IMR-90 (cell line): ENCODE measurements around the gene CDK14. TPM values are rescaled to one million over a fixed set of nuclear protein-coding genes. Genes with fewer than 3 reads are reported as not detected.

ENCODE experiments used
- ATAC-seq: fragments of 200-7000 bp; cut with Tn5 transposase; 2 replicates; pipeline ENCODE4 v1.9.1; 2020; ENCODE audit warnings: low read depth, mild to moderate bottlenecking, moderate library complexity
- BruUV-seq: library from RNA; stranded (reverse); fragments of 400-500 nt; replicated peaks from 2 replicates; lab custom pipeline; 2021; lab: Mats Ljungman, UMichigan
- CTCF ChIA-PET: fragments of 300-600 bp; formaldehyde crosslinking; extraction: SDS; loops from one replicate; lab custom pipeline; 2021; ENCODE audit warnings: antibody characterized with exemption; lab: Yijun Ruan, JAX
- POLR2A ChIA-PET: fragments of 300-600 bp; sonication (Branson Sonifier 250); formaldehyde crosslinking; loops from one replicate; lab custom pipeline; 2022; ENCODE audit warnings: antibody characterized with exemption; ENCODE audit not compliant: unreplicated experiment; lab: Charles Lee
- DNase-seq: peaks from one replicate; pipeline ENCODE4 v3.0.0; 2013
- H2AFZ ChIP-seq: replicated peaks from 2 replicates; pipeline ENCODE3; 2013; ENCODE audit warnings: low read length, mild to moderate bottlenecking; ENCODE audit not compliant: poor library complexity
- H2AK5ac ChIP-seq: 2 replicates; pipeline ENCODE4 v1.6.1; 2013; ENCODE audit warnings: low read depth, low read length, inconsistent platforms
- H2AK9ac ChIP-seq: replicated peaks from 2 replicates; pipeline ENCODE3; 2013; ENCODE audit warnings: mild to moderate bottlenecking, low read depth, low read length, moderate library complexity; ENCODE audit not compliant: poor library complexity
- H2BK120ac ChIP-seq: 2 replicates; pipeline ENCODE4 v1.6.1; 2013; ENCODE audit warnings: low read depth, low read length, inconsistent platforms
- H2BK15ac ChIP-seq: 3 replicates; pipeline ENCODE4 v1.6.1; 2013; ENCODE audit warnings: low read depth, low read length, inconsistent platforms
- H2BK20ac ChIP-seq: 2 replicates; pipeline ENCODE4 v1.6.1; 2013; ENCODE audit warnings: low read depth, mild to moderate bottlenecking, inconsistent platforms, low read length, moderate library complexity
- H2BK5ac ChIP-seq: 2 replicates; pipeline ENCODE4 v1.6.1; 2013; ENCODE audit warnings: mild to moderate bottlenecking, low read depth, low read length, inconsistent platforms; ENCODE audit not compliant: poor library complexity, severe bottlenecking
- H3K14ac ChIP-seq: replicated peaks from 2 replicates; pipeline ENCODE4 v1.6.1; 2013; ENCODE audit warnings: low read depth, low read length, inconsistent platforms
- H3K18ac ChIP-seq: 2 replicates; pipeline ENCODE4 v1.6.1; 2013; ENCODE audit warnings: low read depth, low read length, control low read depth
- H3K23ac ChIP-seq: 2 replicates; pipeline ENCODE4 v1.6.1; 2013; ENCODE audit warnings: low read depth, low read length, inconsistent platforms
- H3K27ac ChIP-seq: 2 replicates; pipeline ENCODE4 v1.5.1; 2013; ENCODE audit warnings: mild to moderate bottlenecking, control low read depth, low read length; ENCODE audit not compliant: insufficient read depth
- H3K27me3 ChIP-seq: 2 replicates; pipeline ENCODE4 v1.6.1; 2013; ENCODE audit warnings: low read length; ENCODE audit not compliant: control insufficient read depth, insufficient read depth
- H3K36me3 ChIP-seq: 2 replicates; pipeline ENCODE4 v1.6.1; 2013; ENCODE audit warnings: low read length, mixed read lengths; ENCODE audit not compliant: control insufficient read depth, insufficient read depth
- H3K4ac ChIP-seq: 2 replicates; pipeline ENCODE4 v1.6.1; 2013; ENCODE audit warnings: low read depth, low read length, inconsistent platforms
- H3K4me1 ChIP-seq: 2 replicates; pipeline ENCODE4 v1.6.1; 2013; ENCODE audit warnings: low read length, mixed read lengths; ENCODE audit not compliant: control insufficient read depth, insufficient read depth
- H3K4me2 ChIP-seq: 2 replicates; pipeline ENCODE4 v1.6.1; 2013; ENCODE audit warnings: low read depth, mild to moderate bottlenecking, control low read depth, low read length, moderate library complexity
- H3K4me3 ChIP-seq: 2 replicates; pipeline ENCODE4 v1.5.1; 2013; ENCODE audit warnings: low read depth, mild to moderate bottlenecking, control low read depth, low read length, moderate library complexity; ENCODE audit not compliant: insufficient read depth
- H3K56ac ChIP-seq: 2 replicates; pipeline ENCODE4 v1.6.1; 2013; ENCODE audit warnings: low read length, inconsistent platforms; ENCODE audit not compliant: insufficient read depth; ENCODE audit errors: extremely low read depth
- H3K79me1 ChIP-seq, 2 experiments: 2 replicates each; pipeline ENCODE4 v1.6.1; 2013; ENCODE audit warnings: low read length in 2 of 2, inconsistent platforms in 1 of 2, low read depth in 1 of 2
- H3K9ac ChIP-seq: 2 replicates; pipeline ENCODE4 v1.6.1; 2013; ENCODE audit warnings: low read depth, low read length, control low read depth
- H3K9me1 ChIP-seq: 2 replicates; pipeline ENCODE4 v1.6.1; 2013; ENCODE audit warnings: low read length, inconsistent platforms; ENCODE audit not compliant: insufficient read depth
- H3K9me3 ChIP-seq: 2 replicates; pipeline ENCODE4 v1.6.1; 2013; ENCODE audit warnings: low read length; ENCODE audit not compliant: control insufficient read depth, insufficient read depth
- H4K20me1 ChIP-seq: 2 replicates; pipeline ENCODE4 v1.6.1; 2013; ENCODE audit warnings: low read length, inconsistent platforms; ENCODE audit not compliant: insufficient read depth
- H4K5ac ChIP-seq: 2 replicates; pipeline ENCODE4 v1.6.1; 2013; ENCODE audit warnings: mild to moderate bottlenecking, low read depth, low read length, control low read depth
- H4K8ac ChIP-seq, 2 experiments: 2 replicates each; pipeline ENCODE4 v1.6.1; 2013; ENCODE audit warnings: low read depth in 2 of 2, low read length in 2 of 2, control low read depth in 1 of 2, inconsistent platforms in 1 of 2
- H4K91ac ChIP-seq: 2 replicates; pipeline ENCODE4 v1.6.1; 2013; ENCODE audit warnings: low read depth, low read length, inconsistent platforms; ENCODE audit not compliant: insufficient read depth
- BHLHE40 ChIP-seq: fragments of 150-350 bp; IDR thresholded peaks from 2 replicates; pipeline ENCODE4 v1.6.1; 2016; ENCODE audit warnings: mild to moderate bottlenecking, low read depth, low read length
- CEBPB ChIP-seq: IDR thresholded peaks from 2 replicates; pipeline ENCODE4 v1.6.1; 2012; ENCODE audit warnings: low read depth, low read length, improper control_type of control experiment
- CHD1 ChIP-seq: IDR thresholded peaks from 2 replicates; pipeline ENCODE4 v1.6.1; 2012; ENCODE audit warnings: low read depth, low read length, improper control_type of control experiment
- CTCF ChIP-seq: conservative IDR thresholded peaks from 2 replicates; pipeline ENCODE4 v1.5.1; 2012; ENCODE audit warnings: mild to moderate bottlenecking, low read depth, low read length, improper control_type of control experiment
- ELK1 ChIP-seq: fragments of 150-350 bp; IDR thresholded peaks from 2 replicates; pipeline ENCODE4 v1.6.1; 2016; ENCODE audit warnings: low read depth, mild to moderate bottlenecking, low read length, moderate library complexity, borderline replicate concordance
- FOS ChIP-seq: fragments of 150-350 bp; IDR thresholded peaks from 2 replicates; pipeline ENCODE4 v1.6.1; 2016; ENCODE audit warnings: low read depth, low read length
- MAFK ChIP-seq: IDR thresholded peaks from 2 replicates; pipeline ENCODE4 v1.6.1; 2012; ENCODE audit warnings: low read depth, low read length, improper control_type of control experiment
- MAZ ChIP-seq: IDR thresholded peaks from 2 replicates; pipeline ENCODE4 v1.6.1; 2012; ENCODE audit warnings: low read depth, mild to moderate bottlenecking, low read length, improper control_type of control experiment, moderate library complexity, borderline replicate concordance
- MXI1 ChIP-seq: IDR thresholded peaks from 2 replicates; pipeline ENCODE4 v1.6.1; 2012; ENCODE audit warnings: low read depth, mild to moderate bottlenecking, low read length, moderate library complexity, borderline replicate concordance
- NFE2L2 ChIP-seq: fragments of 150-350 bp; IDR thresholded peaks from 2 replicates; pipeline ENCODE4 v1.6.1; 2016; ENCODE audit warnings: low read depth, mild to moderate bottlenecking, low read length
- POLR2A ChIP-seq: IDR thresholded peaks from 2 replicates; pipeline ENCODE4 v1.6.1; 2012; ENCODE audit warnings: mild to moderate bottlenecking, low read depth, low read length
- RAD21 ChIP-seq: IDR thresholded peaks from 2 replicates; pipeline ENCODE4 v1.6.1; 2012; ENCODE audit warnings: low read length, improper control_type of control experiment
- RCOR1 ChIP-seq: IDR thresholded peaks from 2 replicates; pipeline ENCODE4 v1.6.1; 2012; ENCODE audit warnings: mild to moderate bottlenecking, low read length, improper control_type of control experiment; ENCODE audit not compliant: insufficient replicate concordance
- RFX5 ChIP-seq: IDR thresholded peaks from 2 replicates; pipeline ENCODE4 v1.8.0; 2012; ENCODE audit warnings: low read depth, mild to moderate bottlenecking, low read length, moderate library complexity
- SMC3 ChIP-seq: fragments of 150-350 bp; IDR thresholded peaks from 2 replicates; pipeline ENCODE4 v1.6.1; 2016; ENCODE audit warnings: low read depth, mild to moderate bottlenecking, antibody characterized with exemption, low read length, moderate library complexity
- USF2 ChIP-seq: fragments of 150-350 bp; IDR thresholded peaks from 2 replicates; pipeline ENCODE4 v1.6.1; 2017; ENCODE audit warnings: mild to moderate bottlenecking, antibody characterized with exemption, low read length, low read depth
- WGBS, 2 experiments: methylation state at CpG; one replicate each; pipeline versions ENCODE4 v1.1.5 to v1.1.7; 2013; ENCODE audit warnings: missing lambda C conversion rate in 2 of 2; ENCODE audit not compliant: insufficient read length in 1 of 2; ENCODE audit errors: extremely low coverage in 2 of 2; 5-methylcytosine and 5-hydroxymethylcytosine counted together
- dilution Hi-C: fragments of 300-500 bp; cut with HindIII; formaldehyde crosslinking; loops from one replicate; pipeline ENCODE4 v1.14.3; 2018; ENCODE audit warnings: low sequenced_read_pairs; ENCODE audit not compliant: unreplicated experiment
- in situ Hi-C: fragments of 300-500 bp; cut with MboI; formaldehyde crosslinking; loops from 3 replicates; pipeline ENCODE4 v1.14.3; 2019; ENCODE audit warnings: low sequenced_read_pairs, inconsistent platforms, mixed read lengths
- intact Hi-C: fragments of 100-400 bp; cut with micrococcal nuclease; formaldehyde crosslinking; loops from 2 replicates; pipeline ENCODE4 v1.10.0; 2022
- polyA plus RNA-seq, 3 experiments: library from polyadenylated mRNA; depleted of rRNA; stranded (reverse); fragments of >200 nt; gene quantifications; 2 replicates each; pipeline ENCODE4 v1.2.3, GENCODE V29; 2012; ENCODE audit warnings: low replicate concordance in 1 of 3
- total RNA-seq: library from RNA; depleted of rRNA; stranded (reverse); fragments of >200 nt; gene quantifications from 2 replicates; pipeline ENCODE4 v1.2.3, GENCODE V29; 2012

Gene CDK14
- total and polyA plus RNA-seq, 2 of the 4 experiments (the other 2 are of a cell fraction) = 10.1 to 29.6 TPM

GRCh38 chr7:90889210-90889609, 293.1 kb downstream of the CDK14 start:
- Histone ChIP-seq H2BK120ac (no peak overlapping the region), H2AFZ (no peak overlapping the region), H3K27ac (no peak overlapping the region), H3K36me3 (no peaks in the 10 kb centered on the region), H3K9me1 (peaks cover 4% of the 10 kb centered on the region; the same call in 1 of the 2 replicates), H4K5ac (no peak overlapping the region), H3K9me3 (no peaks in the 10 kb centered on the region), H3K18ac (no peak overlapping the region), H3K9ac (no peak overlapping the region), H4K91ac (no peak overlapping the region), H3K79me1 (peaks cover 0 to 8% of the 10 kb centered on the region in 2 experiments; a peak in 1 of 4 replicates), H4K20me1 (no peaks in the 10 kb centered on the region), H3K23ac (no peak overlapping the region), H3K56ac (no peak overlapping the region), H3K4me1 (no peaks in the 10 kb centered on the region), H3K4me2 (no peak overlapping the region), H2BK20ac (no peak overlapping the region), H2BK5ac (no peak overlapping the region), H2AK9ac (no peak overlapping the region), H3K14ac (no peak overlapping the region), H3K4me3 (no peak overlapping the region), H3K4ac (no peak overlapping the region), H2BK15ac (no peak overlapping the region), H2AK5ac (no peak overlapping the region), H3K27me3 (no peaks in the 10 kb centered on the region), H4K8ac (no peak overlapping the region)
- 93% methylated on average over 2 of the region's 2 CpGs; no CpG with 5 or more reads in 1 of the 2 experiments for WGBS, 2 experiments
- intact Hi-C loops (no loop called here), in situ Hi-C loops (no loop called here), dilution Hi-C loops (no loop called here)
- CTCF ChIA-PET = no interaction called here
- no TSS peak for BruUV-seq
- DNase-seq (no peak), ATAC-seq (peak; percentile 35)
- TF ChIP-seq MAFK (no peak), POLR2A (no peak), CTCF (no peak), RAD21 (no peak), MXI1 (no peak), RCOR1 (no peak), RFX5 (no peak), BHLHE40 (no peak), FOS (no peak), SMC3 (no peak), NFE2L2 (no peak), CHD1 (no peak), MAZ (no peak), ELK1 (no peak), USF2 (no peak), CEBPB (no peak)
- POLR2A ChIA-PET = no interaction called here
